Testis (tissue), 2 donors: ENCODE measurements around the gene MARCHF9.

Experiments
- POLR2A ChIP-seq: fragments of 450-650 bp; IDR thresholded peaks from one replicate; pipeline ENCODE4 v1.6.1; 2017; ENCODE audit warnings: antibody characterized with exemption, mild to moderate bottlenecking, moderate library complexity
- TF ChIP-seq, protein P1 (sequence below), 3 experiments: fragments of 450-650 bp in 2 of 3; fragments of 200-600 bp in 1 of 3; sonication (generic) in 1 of 3; IDR thresholded peaks; one replicate each; pipeline ENCODE4 v1.5.1; 2016 to 2019; ENCODE audit warnings: antibody characterized with exemption in 3 of 3, mild to moderate bottlenecking in 2 of 3, moderate library complexity in 1 of 3

DNA sequence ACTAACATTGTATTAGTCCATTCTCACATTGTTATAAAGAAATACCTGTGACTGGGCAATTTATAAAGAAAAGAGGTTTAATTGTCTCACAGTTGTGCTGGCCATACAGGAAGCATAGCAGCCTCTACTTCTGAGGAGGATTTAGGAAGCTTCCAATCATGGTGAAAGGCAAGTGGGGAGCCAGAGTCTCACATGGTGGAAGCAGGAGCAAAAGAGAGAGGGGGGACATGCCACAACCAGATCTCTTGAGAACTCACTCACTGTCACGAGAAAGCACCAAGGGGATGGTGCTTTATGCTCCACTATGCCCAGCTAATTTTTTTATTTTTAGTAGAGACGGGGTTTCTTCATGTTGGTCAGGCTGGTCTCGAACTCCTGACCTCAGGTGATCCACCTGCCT lies 47.7 kb upstream of the MARCHF9 start:
- TF ChIP-seq, protein P1, sequence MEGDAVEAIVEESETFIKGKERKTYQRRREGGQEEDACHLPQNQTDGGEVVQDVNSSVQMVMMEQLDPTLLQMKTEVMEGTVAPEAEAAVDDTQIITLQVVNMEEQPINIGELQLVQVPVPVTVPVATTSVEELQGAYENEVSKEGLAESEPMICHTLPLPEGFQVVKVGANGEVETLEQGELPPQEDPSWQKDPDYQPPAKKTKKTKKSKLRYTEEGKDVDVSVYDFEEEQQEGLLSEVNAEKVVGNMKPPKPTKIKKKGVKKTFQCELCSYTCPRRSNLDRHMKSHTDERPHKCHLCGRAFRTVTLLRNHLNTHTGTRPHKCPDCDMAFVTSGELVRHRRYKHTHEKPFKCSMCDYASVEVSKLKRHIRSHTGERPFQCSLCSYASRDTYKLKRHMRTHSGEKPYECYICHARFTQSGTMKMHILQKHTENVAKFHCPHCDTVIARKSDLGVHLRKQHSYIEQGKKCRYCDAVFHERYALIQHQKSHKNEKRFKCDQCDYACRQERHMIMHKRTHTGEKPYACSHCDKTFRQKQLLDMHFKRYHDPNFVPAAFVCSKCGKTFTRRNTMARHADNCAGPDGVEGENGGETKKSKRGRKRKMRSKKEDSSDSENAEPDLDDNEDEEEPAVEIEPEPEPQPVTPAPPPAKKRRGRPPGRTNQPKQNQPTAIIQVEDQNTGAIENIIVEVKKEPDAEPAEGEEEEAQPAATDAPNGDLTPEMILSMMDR (IDR thresholded peaks at IDR 0.05) = no peak
- no peak for TF ChIP-seq POLR2A
